ENCODE measurements around the gene FYN.

FYN gene

DNA sequence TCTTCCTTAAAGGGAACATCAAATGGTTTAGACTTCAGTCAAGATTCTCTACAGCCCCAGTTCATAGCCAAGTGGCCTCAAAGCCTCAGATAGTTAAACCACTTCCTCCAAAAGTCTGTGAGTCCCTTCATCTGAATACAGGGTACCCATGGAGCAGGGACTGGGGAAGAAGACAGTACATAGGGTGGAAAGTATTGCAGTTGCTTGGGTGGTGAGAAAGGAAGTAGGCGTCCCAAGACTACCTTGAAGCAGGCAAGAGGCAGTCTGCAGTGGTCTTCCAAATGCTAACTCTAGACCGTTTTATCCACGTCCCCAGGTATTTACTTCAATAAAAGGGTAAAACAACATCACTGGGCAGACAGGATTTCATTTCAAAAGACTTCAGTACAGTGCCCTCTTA, 2.0 kb downstream of the FYN start:
- no peak for DNase-seq (ENCODE audit: low read depth)
- TF ChIP-seq, protein P1, sequence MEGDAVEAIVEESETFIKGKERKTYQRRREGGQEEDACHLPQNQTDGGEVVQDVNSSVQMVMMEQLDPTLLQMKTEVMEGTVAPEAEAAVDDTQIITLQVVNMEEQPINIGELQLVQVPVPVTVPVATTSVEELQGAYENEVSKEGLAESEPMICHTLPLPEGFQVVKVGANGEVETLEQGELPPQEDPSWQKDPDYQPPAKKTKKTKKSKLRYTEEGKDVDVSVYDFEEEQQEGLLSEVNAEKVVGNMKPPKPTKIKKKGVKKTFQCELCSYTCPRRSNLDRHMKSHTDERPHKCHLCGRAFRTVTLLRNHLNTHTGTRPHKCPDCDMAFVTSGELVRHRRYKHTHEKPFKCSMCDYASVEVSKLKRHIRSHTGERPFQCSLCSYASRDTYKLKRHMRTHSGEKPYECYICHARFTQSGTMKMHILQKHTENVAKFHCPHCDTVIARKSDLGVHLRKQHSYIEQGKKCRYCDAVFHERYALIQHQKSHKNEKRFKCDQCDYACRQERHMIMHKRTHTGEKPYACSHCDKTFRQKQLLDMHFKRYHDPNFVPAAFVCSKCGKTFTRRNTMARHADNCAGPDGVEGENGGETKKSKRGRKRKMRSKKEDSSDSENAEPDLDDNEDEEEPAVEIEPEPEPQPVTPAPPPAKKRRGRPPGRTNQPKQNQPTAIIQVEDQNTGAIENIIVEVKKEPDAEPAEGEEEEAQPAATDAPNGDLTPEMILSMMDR (IDR thresholded peaks at IDR 0.05; ENCODE audit: low read depth, low read length, missing control alignments): no peak
- H3K4me3 ChIP-seq (ENCODE audit: low read depth, low read length): no peak overlapping the region; the same call in 1 of the 2 replicates

GRCh38 chr6:111870742-111871064, 2.5 kb downstream of the FYN start:
- no peak for DNase-seq (ENCODE audit: low read depth)
- TF ChIP-seq, protein P1 (IDR thresholded peaks at IDR 0.05; ENCODE audit: low read depth, low read length, missing control alignments): no peak
- no peak overlapping the region for H3K4me3 ChIP-seq (ENCODE audit: low read depth, low read length)

GRCh38 chr6:111870051-111870741, 3.1 kb downstream of the FYN start:
- TF ChIP-seq, protein P1 (IDR thresholded peaks at IDR 0.05; ENCODE audit: low read depth, low read length, missing control alignments): peak; percentile 26
- no peak overlapping the region for H3K4me3 ChIP-seq (ENCODE audit: low read depth, low read length)
- no peak for DNase-seq (ENCODE audit: low read depth)

DNA sequence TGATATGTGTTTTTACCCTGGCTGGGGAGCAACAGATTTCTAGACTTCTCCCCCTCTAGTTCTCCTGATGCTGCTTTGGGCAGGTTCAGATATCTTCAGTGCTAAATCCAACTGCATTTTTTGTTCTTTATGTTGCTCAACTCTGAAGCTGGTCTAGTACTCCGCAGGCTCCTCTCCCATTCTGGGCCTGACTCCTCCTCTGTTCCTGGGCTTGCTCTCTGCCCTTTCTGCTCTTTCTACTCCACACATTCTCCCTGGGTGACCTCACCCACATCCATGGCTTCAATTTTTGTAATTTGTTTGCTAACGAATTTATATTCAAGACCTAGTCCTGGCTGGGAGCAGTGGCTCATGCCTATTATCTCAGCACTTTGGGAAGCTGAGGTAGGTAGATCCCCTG, 6.4 kb downstream of the FYN start:
- TF ChIP-seq, protein P1 (IDR thresholded peaks at IDR 0.05; ENCODE audit: low read depth, low read length, missing control alignments): no peak
- no peak overlapping the region for H3K4me3 ChIP-seq (ENCODE audit: low read depth, low read length)
- no peak for DNase-seq (ENCODE audit: low read depth)

GRCh38 chr6:111865909-111866546, 7.2 kb downstream of the FYN start:
- no peak overlapping the region for H3K4me3 ChIP-seq (ENCODE audit: low read depth, low read length)
- TF ChIP-seq, protein P1 (IDR thresholded peaks at IDR 0.05; ENCODE audit: low read depth, low read length, missing control alignments): no peak
- no peak for DNase-seq (ENCODE audit: low read depth)

GRCh38 chr6:111865049-111865585, 8.1 kb downstream of the FYN start:
- no peak overlapping the region for H3K4me3 ChIP-seq (ENCODE audit: low read depth, low read length)
- TF ChIP-seq, protein P1 (IDR thresholded peaks at IDR 0.05; ENCODE audit: low read depth, low read length, missing control alignments): no peak
- no peak for DNase-seq (ENCODE audit: low read depth)

Measured in GM12864 (cell line).